Right atrium auricular region (tissue), 2 donors: ENCODE data around the gene ADD1. TPM values are rescaled to one million over a fixed set of nuclear protein-coding genes. Genes with fewer than 3 reads are reported as not detected.

ENCODE experiments used
- DNase-seq: peaks from one replicate; pipeline ENCODE4 v3.0.0-alpha.2; 2019; ENCODE audit warnings: low spot score
- H3K27ac ChIP-seq, 2 donors: fragments of 200-600 bp; sonication (generic); 1 replicate in 1 of 2; 2 replicates in 1 of 2; pipeline ENCODE4 v1.5.1; 2016 to 2019
- H3K27me3 ChIP-seq, 2 donors: fragments of 200-600 bp; sonication (generic); one replicate each; pipeline versions ENCODE4 v1.5.1 to v1.6.0; 2017 to 2019
- H3K36me3 ChIP-seq: fragments of 200-600 bp; sonication (generic); one replicate; pipeline ENCODE4 v1.5.1; 2016
- H3K4me1 ChIP-seq, 2 donors: fragments of 200-600 bp; sonication (generic); one replicate each; pipeline versions ENCODE4 v1.5.1 to v1.6.0; 2017 to 2019
- H3K4me3 ChIP-seq, 2 donors: fragments of 200-600 bp; sonication (generic); 1 replicate in 1 of 2; 2 replicates in 1 of 2; pipeline ENCODE4 v1.5.1; 2017 to 2019; ENCODE audit warnings: mild to moderate bottlenecking in 1 of 2, moderate library complexity in 1 of 2
- H3K9me3 ChIP-seq, 2 donors: fragments of 200-600 bp; sonication (generic); one replicate each; pipeline ENCODE4 v1.5.1; 2019
- CTCF ChIP-seq, 2 donors: fragments of 200-600 bp; sonication (generic); IDR thresholded peaks; one replicate each; pipeline ENCODE4 v1.5.1; 2019; ENCODE audit warnings: antibody characterized with exemption in 2 of 2
- total RNA-seq, 2 donors: library from RNA; depleted of rRNA; stranded (reverse); fragments of >200 nt; gene quantifications; one replicate each; pipeline ENCODE4 v1.1.0, GENCODE V29; 2016

The ADD1 gene
- total RNA-seq, 2 donors from 2014 or later, result 171 to 196 TPM

GRCh38 chr4:2886161-2886560 lies 42.5 kb downstream of the ADD1 start:
- DNase-seq, result no peak
- H3K36me3 ChIP-seq, result peaks cover 54% of the 10 kb centered on the region
- no peaks in the 10 kb centered on the region for H3K9me3 ChIP-seq
- TF ChIP-seq CTCF (IDR thresholded peaks at IDR 0.05), result no peak
- no peak overlapping the region for H3K27ac ChIP-seq
- H3K4me1 ChIP-seq, result peaks cover 0 to 15% of the 10 kb centered on the region in 2 donors
- no peaks in the 10 kb centered on the region for H3K27me3 ChIP-seq
- no peak overlapping the region for H3K4me3 ChIP-seq

GRCh38 chr4:2886622-2887021 lies 43.0 kb downstream of the ADD1 start:
- Histone ChIP-seq H3K9me3 (no peaks in the 10 kb centered on the region), H3K27me3 (no peaks in the 10 kb centered on the region), H3K27ac (no peak overlapping the region), H3K36me3 (peaks cover 53% of the 10 kb centered on the region), H3K4me3 (no peak overlapping the region), H3K4me1 (peaks cover 0 to 20% of the 10 kb centered on the region in 2 donors)
- DNase-seq, result no peak
- TF ChIP-seq CTCF (IDR thresholded peaks at IDR 0.05), result no peak

- Histone ChIP-seq H3K4me3 (no peak overlapping the region), H3K9me3 (no peaks in the 10 kb centered on the region), H3K27ac (no peak overlapping the region), H3K27me3 (no peaks in the 10 kb centered on the region), H3K4me1 (peaks cover 0 to 20% of the 10 kb centered on the region in 2 donors), H3K36me3 (peaks cover 46% of the 10 kb centered on the region)
- TF ChIP-seq CTCF (IDR thresholded peaks at IDR 0.05), result no peak
- DNase-seq, result no peak
Measured at GRCh38 chr4:2887343-2887742, 43.7 kb downstream of the ADD1 start.

- Histone ChIP-seq H3K4me3 (no peak overlapping the region), H3K36me3 (peaks cover 38% of the 10 kb centered on the region), H3K4me1 (peaks cover 0 to 30% of the 10 kb centered on the region in 2 donors), H3K9me3 (no peaks in the 10 kb centered on the region), H3K27ac (no peak overlapping the region), H3K27me3 (no peaks in the 10 kb centered on the region)
- no peak for TF ChIP-seq CTCF (IDR thresholded peaks at IDR 0.05)
- no peak for DNase-seq
Measured at GRCh38 chr4:2888886-2889285, 45.2 kb downstream of the ADD1 start.

- Histone ChIP-seq H3K9me3 (no peaks in the 10 kb centered on the region), H3K27me3 (no peaks in the 10 kb centered on the region), H3K36me3 (peaks cover 35% of the 10 kb centered on the region), H3K27ac (no peak overlapping the region), H3K4me3 (no peak overlapping the region), H3K4me1 (peaks cover 0 to 33% of the 10 kb centered on the region in 2 donors)
- no peak for DNase-seq
- no peak for TF ChIP-seq CTCF (IDR thresholded peaks at IDR 0.05)
Measured at GRCh38 chr4:2891294-2891693, 47.6 kb downstream of the ADD1 start.

- no peak for DNase-seq
- Histone ChIP-seq H3K36me3 (peaks cover 37% of the 10 kb centered on the region), H3K27me3 (no peaks in the 10 kb centered on the region), H3K9me3 (no peaks in the 10 kb centered on the region), H3K4me3 (no peak overlapping the region), H3K27ac (no peak overlapping the region), H3K4me1 (peaks cover 0 to 21% of the 10 kb centered on the region in 2 donors)
- TF ChIP-seq CTCF (IDR thresholded peaks at IDR 0.05), result no peak
Measured at GRCh38 chr4:2893772-2894171, 50.1 kb downstream of the ADD1 start.
